ENCODE results near the gene GFRA4.

The GFRA4 gene
- 0 reads per million in 4 experiments for total RNA-seq

DNA sequence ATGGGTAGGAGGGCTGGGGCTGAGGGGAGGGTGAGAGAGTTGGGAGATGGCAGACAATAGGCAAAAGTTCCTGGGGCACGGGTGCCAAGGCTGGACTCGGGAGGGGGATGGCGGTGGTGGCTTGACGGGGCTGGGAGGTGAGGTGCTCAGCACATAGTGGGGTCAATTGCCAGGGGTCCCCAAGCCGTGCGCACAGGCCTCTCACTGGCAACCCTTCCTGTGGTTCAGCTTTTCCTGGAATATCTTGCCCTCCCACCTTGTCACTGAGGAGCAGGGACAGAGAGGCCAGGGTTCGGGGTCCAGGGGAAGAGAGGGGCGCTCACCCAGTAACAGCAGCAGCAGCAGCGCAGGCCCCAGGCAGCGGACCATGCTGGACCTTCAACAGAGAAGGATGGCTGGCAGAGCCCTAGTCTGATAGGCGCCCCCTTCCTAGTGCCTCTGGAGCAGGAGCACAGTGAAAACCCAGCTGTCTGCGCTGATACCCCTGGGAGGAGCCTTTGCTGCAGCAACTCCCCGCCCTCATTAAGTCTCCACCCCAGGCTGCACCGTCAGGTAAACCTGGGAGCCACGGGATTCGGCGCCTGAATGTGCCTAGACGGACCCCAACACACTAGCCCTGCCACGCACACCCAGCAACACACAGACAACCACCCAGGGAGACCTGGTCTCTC is at the start of gene GFRA4:
Gene GFRA4, minus strand, starts transcription at position 369 of the 671 bp plus-strand sequence. Its CDS starts 0 bp downstream, at position 369.
- no peak for DNase-seq

DNA sequence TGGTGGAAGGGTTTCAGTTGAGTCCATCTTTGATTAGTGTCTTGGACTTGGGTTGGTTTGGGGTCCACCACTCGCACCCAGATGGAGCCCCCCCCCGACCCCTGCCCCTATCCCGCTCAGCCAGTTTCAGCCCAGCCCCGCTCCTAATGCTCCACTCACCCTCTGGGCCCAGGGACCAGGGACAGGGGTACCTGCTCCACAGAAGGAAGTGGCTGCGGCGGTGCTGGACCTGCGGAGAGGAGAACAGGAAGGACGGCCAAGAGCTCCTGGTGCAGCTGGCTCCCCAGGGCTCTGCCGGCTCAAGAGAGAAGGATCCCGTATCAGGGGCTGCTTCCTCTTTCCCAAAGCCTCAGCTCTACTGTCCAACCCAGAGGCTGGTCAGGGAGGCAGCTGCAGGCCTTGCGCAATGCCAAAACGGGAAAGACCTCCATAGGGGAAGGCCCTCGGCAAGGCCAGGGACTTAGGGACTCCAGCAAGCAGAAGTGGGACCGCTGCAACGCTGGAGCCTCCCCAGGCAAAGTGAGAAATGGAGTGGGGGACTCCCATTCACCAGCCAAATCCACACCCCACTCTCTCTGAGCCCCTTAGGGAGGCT is 49.2 kb upstream of the GFRA4 start, which contains the start of gene SIGLEC1:
Gene SIGLEC1, minus strand, starts transcription at position 322 of the 595 bp plus-strand sequence. CDS start 5,472 bp downstream, outside the sequence.
- DNase-seq = no peak

GRCh38 chr20:3711484-3711941 is 48.3 kb upstream of the GFRA4 start:
- DNase-seq = no peak

- DNase-seq = peak; percentile 76
Measured at GRCh38 chr20:3710703-3711483, 47.7 kb upstream of the GFRA4 start.

GRCh38 chr20:3710011-3710466 is 46.8 kb upstream of the GFRA4 start:
- no peak for DNase-seq

- no peak for DNase-seq
Measured at GRCh38 chr20:3707508-3707899, 44.3 kb upstream of the GFRA4 start.

DNA sequence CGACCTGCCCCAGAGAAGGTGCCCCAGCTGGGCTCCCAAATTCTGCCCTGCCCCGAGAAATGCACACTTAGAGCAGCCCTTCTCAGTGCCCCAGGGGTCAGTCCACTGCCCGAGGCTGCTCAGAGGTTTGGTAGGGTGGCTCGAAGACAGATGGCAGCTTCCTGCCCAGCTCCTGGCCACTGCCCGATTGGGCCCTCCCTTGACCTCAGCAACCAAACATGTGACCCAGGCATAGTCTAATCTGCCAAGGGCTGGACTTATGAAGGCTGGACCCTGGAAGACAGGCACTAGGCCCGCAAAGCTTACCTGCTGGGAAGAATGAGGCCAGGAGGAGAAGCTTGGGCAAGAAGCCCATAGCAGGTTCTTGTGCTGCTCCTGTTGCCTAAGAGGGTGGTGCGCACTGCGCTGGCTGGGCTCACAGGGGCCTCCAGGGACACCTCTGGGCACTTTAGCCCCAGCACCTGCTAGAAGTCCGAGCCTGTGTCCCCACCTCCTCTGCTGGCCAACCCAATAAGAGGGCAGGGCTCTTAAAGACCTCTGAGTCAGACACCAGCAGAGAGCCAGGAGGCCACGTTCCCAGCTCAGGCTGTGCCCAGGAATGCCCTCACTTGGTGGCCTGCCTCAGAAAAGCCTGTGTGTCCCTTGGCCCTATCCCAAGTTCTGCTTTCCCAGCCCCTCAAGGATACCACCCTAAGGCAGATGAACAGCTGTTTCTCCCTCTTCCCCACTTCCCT is 43.7 kb upstream of the GFRA4 start:
- no peak for DNase-seq

DNA sequence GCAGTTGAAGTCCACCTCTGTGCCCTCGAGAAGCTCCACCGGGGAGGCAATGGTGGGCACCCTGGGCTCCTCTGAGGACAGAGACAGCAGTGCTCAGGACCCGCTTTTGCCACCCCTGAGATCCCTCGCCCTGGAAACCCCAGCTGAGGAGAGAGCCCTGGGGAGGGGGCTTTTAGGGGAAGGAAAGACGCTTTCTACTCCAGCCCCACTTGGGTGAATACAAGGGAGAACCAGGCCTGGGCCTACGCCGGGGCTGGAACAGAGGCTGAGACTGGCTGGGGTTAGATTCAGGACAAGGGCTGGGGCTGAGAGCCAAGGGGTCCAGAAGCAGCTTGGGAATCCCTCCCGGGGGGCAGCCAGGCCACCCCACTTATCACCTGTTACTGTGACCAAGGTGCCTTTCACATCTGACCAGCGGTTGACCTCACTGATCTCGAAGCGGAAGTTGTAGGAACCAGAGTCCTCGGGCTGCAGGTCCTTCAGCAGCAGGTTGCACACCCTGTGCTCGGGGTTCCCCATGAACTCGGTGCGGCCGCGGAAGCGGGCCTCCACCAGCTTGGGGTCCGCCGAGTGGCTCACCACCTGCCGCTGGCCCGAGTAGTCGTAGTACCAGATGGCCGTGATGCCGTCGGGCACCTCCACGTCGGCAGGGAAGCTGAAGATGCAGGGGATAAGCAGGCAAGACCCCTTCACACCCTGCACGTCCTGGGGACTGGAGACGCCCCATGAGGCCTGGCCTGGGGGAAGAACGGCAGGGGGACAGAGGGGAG is 43.0 kb upstream of the GFRA4 start:
- DNase-seq = no peak

- DNase-seq = no peak
Measured at GRCh38 chr20:3705491-3705969, 42.3 kb upstream of the GFRA4 start.

GRCh38 chr20:3704087-3704486 is 40.9 kb upstream of the GFRA4 start:
- DNase-seq = no peak

- DNase-seq = no peak
Measured at GRCh38 chr20:3702611-3703391, 39.6 kb upstream of the GFRA4 start.

DNA sequence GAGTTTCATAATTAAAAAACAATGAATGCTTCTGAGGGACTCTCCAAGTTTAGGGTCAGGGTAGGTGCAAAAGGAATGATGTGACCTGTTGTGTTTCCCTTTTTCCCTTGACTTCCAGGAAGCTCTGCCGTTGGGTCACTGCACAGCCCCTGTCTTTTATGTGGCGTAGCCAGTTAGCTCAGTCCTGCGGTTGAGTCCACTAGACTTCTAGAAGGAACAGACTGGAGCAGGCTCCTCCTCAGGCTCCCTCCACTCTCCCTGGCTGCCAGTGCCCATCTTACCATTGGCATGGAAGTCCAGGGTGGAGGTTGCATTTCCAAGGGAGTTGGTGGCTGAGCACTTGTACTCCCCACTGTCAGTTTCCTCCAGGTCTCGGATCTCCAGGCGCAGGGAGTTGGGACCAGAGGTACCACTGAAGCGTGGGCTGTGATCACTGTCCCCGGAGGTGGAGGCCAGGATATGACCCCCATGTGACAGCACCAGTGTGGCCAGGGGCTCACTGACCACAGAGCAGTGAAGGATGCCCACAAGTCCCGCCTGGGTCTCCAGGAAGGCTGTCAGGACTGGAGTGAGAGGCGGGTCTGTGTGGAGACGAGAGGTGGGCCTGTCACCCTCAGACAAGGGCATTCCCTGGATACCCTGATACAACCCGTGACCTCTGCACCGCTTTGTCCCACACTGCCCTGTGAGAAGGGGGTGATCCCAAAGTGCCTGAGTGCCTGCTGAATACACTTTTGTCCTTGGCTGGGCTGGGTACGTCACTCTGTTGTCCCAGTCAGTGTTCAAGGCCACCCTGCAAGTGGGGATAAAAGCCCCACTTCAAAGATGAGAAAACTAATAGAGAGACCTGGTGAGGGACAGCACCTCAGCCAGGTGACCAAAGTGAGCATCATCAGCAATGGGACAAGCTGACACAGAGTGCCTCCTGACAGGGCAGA is 38.1 kb upstream of the GFRA4 start:
- DNase-seq = no peak

DNA sequence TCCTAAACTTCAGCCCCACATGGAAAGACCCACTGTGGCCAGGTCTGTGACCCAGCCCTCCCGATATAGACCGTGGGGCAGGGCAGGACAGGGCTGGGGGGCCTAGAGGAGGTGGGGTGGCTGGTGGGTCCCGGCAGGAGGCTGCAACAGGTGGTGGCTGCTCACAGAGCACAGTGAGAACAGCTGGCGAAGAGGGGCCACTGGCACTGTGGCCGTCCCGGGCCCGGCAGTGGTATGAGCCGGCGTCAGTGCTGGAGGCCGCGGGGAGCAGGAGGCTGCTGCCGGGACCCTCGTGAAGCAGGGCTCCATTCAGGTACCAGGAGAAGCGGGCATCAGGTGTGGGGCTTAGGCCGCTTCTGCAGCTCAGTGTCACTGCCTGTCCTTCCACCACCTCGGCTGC is 35.8 kb upstream of the GFRA4 start:
- DNase-seq = no peak

DNA sequence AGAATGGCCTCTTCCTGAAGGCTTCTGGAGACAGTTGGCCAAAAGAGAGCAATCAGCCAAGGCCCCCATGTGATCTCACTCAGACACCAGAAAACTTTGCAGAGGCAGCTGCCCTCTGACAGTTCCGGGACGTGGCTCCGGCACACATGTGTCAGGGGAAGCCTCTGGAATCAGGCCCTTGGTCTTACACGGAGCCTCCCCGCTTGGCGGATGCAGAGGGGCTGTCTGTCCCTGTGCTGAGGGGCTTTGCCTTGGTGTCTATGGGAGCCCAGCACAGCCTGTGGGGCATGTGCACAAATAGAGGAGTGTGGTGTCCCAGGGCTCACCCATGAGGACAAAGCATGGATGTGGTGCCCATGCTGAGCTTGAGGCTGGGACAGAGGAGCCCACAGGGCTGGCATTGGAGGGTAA is 35.4 kb upstream of the GFRA4 start:
- DNase-seq = no peak

- DNase-seq = no peak
Measured at GRCh38 chr20:3697588-3698305, 34.5 kb upstream of the GFRA4 start.

- no peak for DNase-seq
Measured at GRCh38 chr20:3696745-3697587, 33.8 kb upstream of the GFRA4 start.

DNA sequence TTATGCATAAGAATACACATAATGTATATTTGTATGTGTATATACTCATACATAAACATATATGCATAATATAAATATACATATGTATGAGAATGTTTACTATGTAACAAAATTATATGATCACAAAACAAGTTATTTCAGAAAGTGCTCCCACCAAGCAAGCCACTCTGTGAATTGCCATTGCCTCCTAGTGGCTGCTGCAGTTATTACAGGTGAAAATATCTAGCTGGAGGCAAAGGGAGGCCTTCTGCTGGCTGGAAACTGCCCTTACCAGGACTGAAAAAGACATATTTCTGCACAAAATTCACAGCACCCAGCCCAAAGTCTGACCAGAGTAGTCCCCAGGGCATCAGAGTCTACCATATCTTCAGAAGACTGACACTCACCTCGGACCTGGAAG is 33.0 kb upstream of the GFRA4 start:
- DNase-seq = no peak

GRCh38 chr20:3694864-3695263 is 31.7 kb upstream of the GFRA4 start:
- no peak for DNase-seq
